Upper lobe of right lung (tissue), 1 donor: ENCODE measurements around the gene TPCN2. TPM values are rescaled to one million over a fixed set of nuclear protein-coding genes. Genes with fewer than 3 reads are reported as not detected.

Experiments
- ATAC-seq: fragments of 200-7000 bp; cut with Tn5 transposase; one replicate; pipeline ENCODE4 v1.9.1; 2020; ENCODE audit warnings: mild to moderate bottlenecking, moderate library complexity
- DNase-seq: peaks from one replicate; pipeline ENCODE4 v3.0.0-alpha.2; 2020
- H3K27ac ChIP-seq: fragments of 200-600 bp; one replicate; pipeline ENCODE4 v1.8.0; 2022
- H3K27me3 ChIP-seq: fragments of 200-600 bp; one replicate; pipeline ENCODE4 v1.8.0; 2022; ENCODE audit warnings: mild to moderate bottlenecking
- H3K36me3 ChIP-seq: fragments of 200-600 bp; one replicate; pipeline ENCODE4 v1.8.0; 2022
- H3K4me1 ChIP-seq: fragments of 200-600 bp; one replicate; pipeline ENCODE4 v1.8.0; 2022
- H3K4me3 ChIP-seq: fragments of 200-600 bp; one replicate; pipeline ENCODE4 v1.8.0; 2022; ENCODE audit warnings: mild to moderate bottlenecking
- H3K9me3 ChIP-seq: fragments of 200-600 bp; one replicate; pipeline ENCODE4 v1.8.0; 2022
- intact Hi-C: fragments of 100-400 bp; cut with DNase I; formaldehyde crosslinking; loops from one replicate; pipeline ENCODE4 v1.11.0; 2022
- total RNA-seq: library from RNA; stranded (reverse); fragmentation: NEBNext Ultra II Directional; extraction: Animal tissue kit (Norgen Biotek cat#: 25700); gene quantifications from one replicate; pipeline ENCODE4 v1.2.1, GENCODE V29; 2021
- TF ChIP-seq, protein P1 (sequence below): fragments of 200-600 bp; IDR thresholded peaks from one replicate; pipeline ENCODE4 v1.8.0; 2022; ENCODE audit warnings: antibody characterized with exemption
- donor health status: DM: no; HTN: yes; CAD: no; lungs with severe emphysema.

TPCN2 gene
- total RNA-seq, 1 donor from 2014 or later: 16.6 TPM

DNA sequence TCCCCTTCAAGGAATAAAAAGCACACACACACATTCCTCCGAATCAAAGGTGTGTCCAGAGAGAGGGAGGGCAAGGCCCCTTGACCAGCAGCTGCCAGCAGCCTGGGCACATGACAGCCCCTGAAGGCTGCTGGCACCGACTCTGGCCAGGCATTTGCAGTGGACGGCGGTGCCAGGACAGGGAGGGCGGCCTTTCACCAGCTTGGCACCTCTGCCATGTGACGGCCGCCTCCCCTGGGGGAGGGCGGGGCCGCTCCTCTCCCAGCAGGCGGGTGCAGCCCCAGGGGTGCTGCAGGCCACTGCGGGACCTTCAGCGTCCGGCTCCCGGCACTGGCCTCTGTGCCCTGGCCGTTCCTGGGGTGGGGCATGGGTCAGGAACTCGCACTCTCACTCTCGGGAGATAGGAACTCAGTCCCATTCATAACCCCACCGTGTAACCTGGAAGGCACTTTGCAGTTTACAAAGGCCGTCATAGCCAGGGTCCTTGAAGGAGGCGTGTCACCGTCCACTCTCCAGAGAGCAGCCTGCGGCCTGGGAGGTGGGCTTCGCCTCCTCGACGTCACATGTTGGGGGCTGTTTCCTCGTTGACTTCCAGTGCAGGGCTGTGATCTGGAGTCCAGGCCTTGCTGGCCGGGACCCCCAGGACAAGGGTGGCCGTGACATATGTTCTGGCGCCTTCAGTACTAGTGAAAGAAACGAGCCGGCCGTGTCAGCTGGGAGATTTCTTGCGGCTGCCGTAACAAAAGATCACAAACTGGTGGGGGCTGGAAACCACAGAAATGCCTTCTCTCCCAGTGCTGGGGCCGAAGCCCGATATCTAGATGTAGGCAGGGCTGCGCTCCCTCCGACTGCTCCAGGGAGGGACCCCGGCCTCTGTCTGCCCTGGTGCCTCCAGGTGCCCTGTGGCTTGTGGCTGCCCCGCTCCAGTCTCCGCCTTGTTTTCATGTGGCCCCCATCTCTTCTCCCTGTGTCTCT, 67.1 kb downstream of the TPCN2 start:
- intact Hi-C loops: no loop called here
- H3K9me3 ChIP-seq: no peaks in the 10 kb centered on the region
- H3K36me3 ChIP-seq: no peaks in the 10 kb centered on the region
- peaks cover 5% of the 10 kb centered on the region for H3K4me1 ChIP-seq
- H3K27me3 ChIP-seq: no peaks in the 10 kb centered on the region
- ATAC-seq (peak; percentile 92), DNase-seq (peak; percentile 91)
- no peak overlapping the region for H3K4me3 ChIP-seq
- H3K27ac ChIP-seq: peak overlapping the region; percentile 71
- TF ChIP-seq, protein P1, sequence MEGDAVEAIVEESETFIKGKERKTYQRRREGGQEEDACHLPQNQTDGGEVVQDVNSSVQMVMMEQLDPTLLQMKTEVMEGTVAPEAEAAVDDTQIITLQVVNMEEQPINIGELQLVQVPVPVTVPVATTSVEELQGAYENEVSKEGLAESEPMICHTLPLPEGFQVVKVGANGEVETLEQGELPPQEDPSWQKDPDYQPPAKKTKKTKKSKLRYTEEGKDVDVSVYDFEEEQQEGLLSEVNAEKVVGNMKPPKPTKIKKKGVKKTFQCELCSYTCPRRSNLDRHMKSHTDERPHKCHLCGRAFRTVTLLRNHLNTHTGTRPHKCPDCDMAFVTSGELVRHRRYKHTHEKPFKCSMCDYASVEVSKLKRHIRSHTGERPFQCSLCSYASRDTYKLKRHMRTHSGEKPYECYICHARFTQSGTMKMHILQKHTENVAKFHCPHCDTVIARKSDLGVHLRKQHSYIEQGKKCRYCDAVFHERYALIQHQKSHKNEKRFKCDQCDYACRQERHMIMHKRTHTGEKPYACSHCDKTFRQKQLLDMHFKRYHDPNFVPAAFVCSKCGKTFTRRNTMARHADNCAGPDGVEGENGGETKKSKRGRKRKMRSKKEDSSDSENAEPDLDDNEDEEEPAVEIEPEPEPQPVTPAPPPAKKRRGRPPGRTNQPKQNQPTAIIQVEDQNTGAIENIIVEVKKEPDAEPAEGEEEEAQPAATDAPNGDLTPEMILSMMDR: no peak

DNA sequence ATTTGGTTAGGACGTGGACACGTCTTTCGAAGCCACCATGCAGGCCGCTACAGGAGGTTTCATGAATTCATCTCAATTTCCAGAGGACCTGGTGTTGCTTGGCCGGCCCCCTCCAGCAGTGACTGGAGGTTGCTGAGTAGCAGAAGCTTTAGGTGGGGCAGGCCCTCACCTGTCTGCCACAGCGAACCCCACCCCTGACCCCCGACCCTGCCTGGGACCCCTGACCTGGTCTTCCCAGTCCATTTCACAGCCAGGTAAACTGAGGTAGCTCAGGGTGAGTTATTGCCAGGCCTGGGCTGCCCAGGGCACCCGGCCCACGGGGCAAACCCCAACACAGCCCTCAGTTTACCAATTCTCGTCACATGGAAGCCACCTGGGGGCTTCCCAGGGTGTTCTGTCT, 67.9 kb downstream of the TPCN2 start:
- Histone ChIP-seq H3K4me1 (peaks cover 5% of the 10 kb centered on the region), H3K9me3 (no peaks in the 10 kb centered on the region), H3K36me3 (no peaks in the 10 kb centered on the region), H3K27ac (no peak overlapping the region), H3K4me3 (no peak overlapping the region), H3K27me3 (no peaks in the 10 kb centered on the region)
- intact Hi-C loops: no loop called here
- DNase-seq (peak; percentile 56), ATAC-seq (no peak)
- TF ChIP-seq, protein P1: no peak

- H3K4me3 ChIP-seq: no peak overlapping the region
- intact Hi-C loops: no loop called here
- no peaks in the 10 kb centered on the region for H3K9me3 ChIP-seq
- no peaks in the 10 kb centered on the region for H3K27me3 ChIP-seq
- H3K27ac ChIP-seq: no peak overlapping the region
- peaks cover 29% of the 10 kb centered on the region for H3K4me1 ChIP-seq
- TF ChIP-seq, protein P1: no peak
- DNase-seq: no peak
- H3K36me3 ChIP-seq: no peaks in the 10 kb centered on the region
- ATAC-seq: no peak
These were observed 70.5 kb downstream of the TPCN2 start for GRCh38 chr11:69119190-69119589.

- no peak overlapping the region for H3K27ac ChIP-seq
- ATAC-seq (no peak), DNase-seq (peak; percentile 60)
- H3K4me1 ChIP-seq: peaks cover 29% of the 10 kb centered on the region
- TF ChIP-seq, protein P1: no peak
- no peaks in the 10 kb centered on the region for H3K27me3 ChIP-seq
- no peaks in the 10 kb centered on the region for H3K36me3 ChIP-seq
- H3K9me3 ChIP-seq: no peaks in the 10 kb centered on the region
- intact Hi-C loops: no loop called here
- no peak overlapping the region for H3K4me3 ChIP-seq
These were observed 71.6 kb downstream of the TPCN2 start for GRCh38 chr11:69120096-69120875.

DNA sequence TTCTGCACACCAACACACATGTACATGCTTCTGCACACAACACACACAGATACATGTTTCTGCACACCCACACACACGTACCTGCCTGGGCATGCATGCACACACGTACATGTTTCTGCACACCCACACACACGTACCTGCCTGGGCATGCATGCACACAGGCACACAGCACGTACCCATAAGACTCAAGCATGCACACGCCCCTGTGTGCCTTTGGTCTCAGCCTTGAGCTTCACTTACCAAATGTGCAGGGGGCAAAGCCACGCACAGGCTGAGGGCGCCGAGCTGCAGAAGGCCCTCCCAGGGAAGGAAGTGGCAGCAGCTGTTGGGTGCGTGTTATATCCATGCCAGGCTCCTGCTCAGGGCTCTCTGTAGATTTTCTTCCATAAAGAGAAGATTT, 72.3 kb downstream of the TPCN2 start:
- Histone ChIP-seq H3K4me3 (no peak overlapping the region), H3K4me1 (peaks cover 28% of the 10 kb centered on the region), H3K27me3 (no peaks in the 10 kb centered on the region), H3K9me3 (no peaks in the 10 kb centered on the region), H3K27ac (no peak overlapping the region), H3K36me3 (no peaks in the 10 kb centered on the region)
- intact Hi-C loops: no loop called here
- TF ChIP-seq, protein P1: no peak
- DNase-seq: peak; percentile 44
- no peak for ATAC-seq
